Mesothelial cell of epicardium (in vitro differentiated cells): ENCODE data around the gene C2CD5. TPM values are rescaled to one million over a fixed set of nuclear protein-coding genes. Genes with fewer than 3 reads are reported as not detected.

Source experiments
- DNase-seq, 2 experiments: peaks; one replicate each; pipeline ENCODE4 v3.0.0; 2021; ENCODE audit warnings: low spot score in 2 of 2; ENCODE audit not compliant: unreplicated experiment in 2 of 2
- H3K27ac Mint-ChIP-seq: 2 replicates; pipeline ENCODE4 v1.8.0; 2021; ENCODE audit warnings: mixed read lengths
- H3K27me3 Mint-ChIP-seq: 2 replicates; pipeline ENCODE4 v1.8.0; 2021; ENCODE audit warnings: low read depth, mixed read lengths
- H3K36me3 Mint-ChIP-seq: 2 replicates; pipeline ENCODE4 v1.8.0; 2021; ENCODE audit warnings: mixed read lengths
- H3K4me1 Mint-ChIP-seq: 2 replicates; pipeline ENCODE4 v1.8.0; 2021; ENCODE audit warnings: mixed read lengths
- H3K4me3 Mint-ChIP-seq: 2 replicates; pipeline ENCODE4 v1.8.0; 2021; ENCODE audit warnings: mild to moderate bottlenecking, moderate library complexity, mixed read lengths
- H3K9me3 Mint-ChIP-seq: 2 replicates; pipeline ENCODE4 v1.8.0; 2021; ENCODE audit warnings: mixed read lengths
- total RNA-seq: library from RNA; stranded (reverse); gene quantifications from 3 replicates; pipeline ENCODE4 v1.2.1, GENCODE V29; 2021
- TF ChIP-seq, protein P1 (sequence below): fragments of 200-600 bp; sonication (generic); IDR thresholded peaks from one replicate; pipeline ENCODE4 v1.5.0; 2021; ENCODE audit warnings: antibody characterized with exemption; ENCODE audit not compliant: unreplicated experiment

C2CD5 gene
- total RNA-seq, 1 donor from 2014 or later, result 46.0 TPM

DNA sequence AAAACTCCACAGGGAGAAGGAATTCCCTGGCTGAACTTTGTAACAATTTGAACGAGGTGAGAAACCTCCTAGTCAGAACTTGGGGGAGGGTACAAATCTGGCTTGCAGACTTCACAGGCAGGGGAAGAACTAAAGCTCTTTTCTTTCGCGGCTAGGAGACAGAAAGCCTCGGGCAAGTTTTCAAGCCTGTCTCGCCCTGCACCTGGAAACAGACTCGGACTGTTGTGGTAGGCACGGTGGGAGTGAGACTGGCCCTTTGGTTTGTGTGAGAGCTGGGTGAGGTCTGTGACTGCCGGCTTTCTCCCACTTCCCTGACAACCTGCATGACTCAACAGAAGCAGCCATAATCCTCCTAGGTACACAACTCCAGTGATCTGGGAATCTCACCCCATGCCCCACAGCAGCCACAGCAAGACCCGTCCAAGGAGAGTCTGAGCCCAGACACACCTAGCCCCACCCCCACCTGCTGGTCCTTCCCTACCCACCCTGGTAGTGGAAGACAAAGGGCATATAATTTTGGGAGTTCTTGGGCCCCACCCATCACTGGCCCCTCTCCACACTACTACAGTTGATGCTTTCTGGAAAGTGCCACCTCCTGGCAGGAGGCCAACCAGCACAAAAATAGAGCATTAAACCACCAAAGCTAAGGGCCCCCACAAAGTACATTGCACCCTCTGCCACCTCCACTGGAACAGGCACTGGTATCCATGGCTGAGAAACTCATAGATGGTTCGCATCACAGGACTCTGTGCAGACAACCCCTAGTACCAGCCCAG is 107.1 kb downstream of the C2CD5 start:
- Mint-ChIP-seq H3K4me1 (peaks cover 13% of the 10 kb centered on the region), H3K27me3 (peaks cover 13% of the 10 kb centered on the region), H3K27ac (peak overlapping the region; percentile 72), H3K36me3 (no peaks in the 10 kb centered on the region), H3K4me3 (peak overlapping the region; percentile 42), H3K9me3 (peaks cover 4% of the 10 kb centered on the region)
- TF ChIP-seq, protein P1, sequence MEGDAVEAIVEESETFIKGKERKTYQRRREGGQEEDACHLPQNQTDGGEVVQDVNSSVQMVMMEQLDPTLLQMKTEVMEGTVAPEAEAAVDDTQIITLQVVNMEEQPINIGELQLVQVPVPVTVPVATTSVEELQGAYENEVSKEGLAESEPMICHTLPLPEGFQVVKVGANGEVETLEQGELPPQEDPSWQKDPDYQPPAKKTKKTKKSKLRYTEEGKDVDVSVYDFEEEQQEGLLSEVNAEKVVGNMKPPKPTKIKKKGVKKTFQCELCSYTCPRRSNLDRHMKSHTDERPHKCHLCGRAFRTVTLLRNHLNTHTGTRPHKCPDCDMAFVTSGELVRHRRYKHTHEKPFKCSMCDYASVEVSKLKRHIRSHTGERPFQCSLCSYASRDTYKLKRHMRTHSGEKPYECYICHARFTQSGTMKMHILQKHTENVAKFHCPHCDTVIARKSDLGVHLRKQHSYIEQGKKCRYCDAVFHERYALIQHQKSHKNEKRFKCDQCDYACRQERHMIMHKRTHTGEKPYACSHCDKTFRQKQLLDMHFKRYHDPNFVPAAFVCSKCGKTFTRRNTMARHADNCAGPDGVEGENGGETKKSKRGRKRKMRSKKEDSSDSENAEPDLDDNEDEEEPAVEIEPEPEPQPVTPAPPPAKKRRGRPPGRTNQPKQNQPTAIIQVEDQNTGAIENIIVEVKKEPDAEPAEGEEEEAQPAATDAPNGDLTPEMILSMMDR, result no peak
- no peak for DNase-seq

DNA sequence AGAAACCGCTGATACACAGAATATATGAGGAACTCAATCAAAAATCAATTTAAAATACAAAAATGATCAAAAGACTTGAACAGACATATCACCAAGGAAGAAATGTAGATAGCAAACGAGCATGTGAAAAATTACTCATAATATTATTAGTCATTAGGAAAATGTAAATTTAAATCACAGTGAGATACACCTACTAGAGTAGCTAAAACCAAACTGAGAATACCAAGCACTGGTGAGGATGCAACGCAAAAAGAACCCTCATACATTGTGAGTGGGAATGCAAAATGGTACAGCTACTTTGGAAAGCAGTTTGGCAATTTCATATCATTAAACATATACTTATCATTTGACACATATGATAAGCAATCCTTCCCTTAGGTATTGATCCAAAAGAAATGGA is 108.8 kb downstream of the C2CD5 start:
- H3K36me3 Mint-ChIP-seq, result no peaks in the 10 kb centered on the region

DNA sequence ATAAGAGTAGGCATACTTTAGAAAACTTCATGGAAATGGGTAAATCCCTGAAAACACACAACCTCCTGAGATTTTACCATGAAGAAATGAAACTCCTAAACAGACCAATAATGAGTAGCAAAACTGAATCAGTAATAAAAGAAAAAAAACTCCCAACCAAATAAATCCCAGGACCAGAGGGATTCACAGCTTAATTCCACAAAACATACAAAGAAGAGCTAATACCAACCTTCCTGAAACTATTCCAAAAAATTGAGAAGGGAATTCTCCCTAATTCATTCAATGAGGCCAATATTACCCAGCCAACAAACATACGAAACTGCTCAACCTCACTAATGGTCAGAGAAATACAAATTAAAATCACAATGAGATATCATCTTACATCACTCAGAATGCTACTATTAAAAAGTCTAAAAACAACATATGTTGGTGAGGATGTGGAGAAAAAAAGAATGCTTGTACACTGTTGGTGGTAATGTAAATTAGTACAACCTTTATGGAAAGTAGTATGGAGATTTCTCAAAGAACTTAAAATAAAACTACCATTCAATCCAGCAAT is 112.6 kb downstream of the C2CD5 start:
- Mint-ChIP-seq H3K36me3 (no peaks in the 10 kb centered on the region), H3K4me1 (peaks cover 8% of the 10 kb centered on the region), H3K9me3 (no peaks in the 10 kb centered on the region), H3K4me3 (no peak overlapping the region), H3K27ac (peak overlapping the region; percentile 24), H3K27me3 (peaks cover 2% of the 10 kb centered on the region)
- no peak for DNase-seq
- TF ChIP-seq, protein P1, result no peak

More for the DNA sequence above, 108.8 kb downstream of the C2CD5 start:
- TF ChIP-seq, protein P1, result no peak
- H3K27ac Mint-ChIP-seq, result no peak overlapping the region
- H3K4me3 Mint-ChIP-seq, result no peak overlapping the region
- H3K4me1 Mint-ChIP-seq, result peaks cover 13% of the 10 kb centered on the region
- H3K9me3 Mint-ChIP-seq, result peaks cover 4% of the 10 kb centered on the region
- H3K27me3 Mint-ChIP-seq, result peaks cover 2% of the 10 kb centered on the region
- no peak for DNase-seq

DNA sequence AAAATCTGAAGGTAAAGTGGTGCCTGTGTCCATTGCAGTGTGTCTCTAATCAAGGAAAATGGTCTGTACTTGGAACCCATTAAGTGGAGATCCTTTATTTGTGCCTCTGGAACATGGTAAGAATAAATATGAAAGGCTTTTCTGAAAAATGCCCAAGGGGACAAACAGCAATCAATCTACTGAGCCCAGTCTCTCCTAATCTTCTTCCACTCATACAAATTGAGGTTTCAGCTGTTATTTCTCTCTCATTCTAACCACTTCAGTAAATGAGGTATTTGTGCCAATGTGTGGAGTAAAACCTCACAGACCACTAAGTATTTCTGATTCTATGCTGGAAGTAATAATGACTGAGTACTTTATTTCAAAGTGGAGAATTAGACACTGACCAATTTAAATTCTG is 127.5 kb downstream of the C2CD5 start:
- H3K27ac Mint-ChIP-seq, result no peak overlapping the region
- no peaks in the 10 kb centered on the region for H3K9me3 Mint-ChIP-seq
- DNase-seq, result no peak
- H3K36me3 Mint-ChIP-seq, result no peaks in the 10 kb centered on the region
- TF ChIP-seq, protein P1, result no peak
- H3K27me3 Mint-ChIP-seq, result no peaks in the 10 kb centered on the region
- H3K4me3 Mint-ChIP-seq, result no peak overlapping the region
- H3K4me1 Mint-ChIP-seq, result peaks cover 18% of the 10 kb centered on the region

DNA sequence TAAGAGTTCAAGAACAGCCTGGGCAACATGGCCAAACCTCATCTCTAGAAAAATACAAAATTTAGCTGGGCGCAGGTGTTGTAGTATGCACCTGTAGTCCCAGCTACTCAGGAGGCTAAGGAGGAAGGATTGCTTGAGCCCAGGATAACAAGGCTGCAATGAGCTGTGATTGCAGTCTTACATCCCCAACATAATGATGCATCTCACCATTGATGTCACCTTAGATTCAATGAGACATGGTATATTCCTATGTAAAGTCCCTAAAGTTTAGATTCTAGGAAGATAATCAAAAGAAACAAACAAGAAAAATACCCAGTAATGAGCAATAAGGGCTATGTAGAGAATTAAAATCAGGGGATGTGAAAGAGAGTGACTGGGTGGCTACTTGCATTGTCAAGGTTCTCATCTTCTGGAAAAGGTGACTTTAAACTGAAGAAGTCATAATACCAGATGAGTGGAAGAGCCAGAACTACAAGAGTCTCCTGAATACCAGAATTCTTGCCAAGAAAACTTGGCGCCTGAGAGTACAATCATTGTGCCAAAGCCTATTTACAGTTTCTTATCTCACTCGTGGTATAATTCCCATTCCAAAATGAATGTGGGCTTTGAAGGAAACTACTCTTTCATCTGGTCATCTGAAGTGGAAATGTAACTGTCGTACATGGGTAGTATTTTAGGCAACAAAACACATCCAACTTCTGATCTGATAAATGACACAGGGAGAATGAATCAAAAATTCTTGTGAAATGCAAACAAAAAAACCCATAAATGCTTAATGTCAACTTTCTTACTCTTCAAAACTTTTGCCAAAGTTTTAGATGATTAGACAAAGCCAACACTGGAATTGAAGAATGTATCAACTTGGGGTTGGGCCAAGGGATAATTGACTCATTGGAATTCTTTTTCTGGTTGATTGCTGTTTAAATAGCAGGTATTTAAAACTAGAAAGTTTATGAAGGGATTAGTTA is 128.7 kb downstream of the C2CD5 start:
- no peaks in the 10 kb centered on the region for H3K27me3 Mint-ChIP-seq
- H3K27ac Mint-ChIP-seq, result no peak overlapping the region
- peaks cover 21% of the 10 kb centered on the region for H3K4me1 Mint-ChIP-seq
- no peaks in the 10 kb centered on the region for H3K36me3 Mint-ChIP-seq
- no peak overlapping the region for H3K4me3 Mint-ChIP-seq
- no peak for DNase-seq
- TF ChIP-seq, protein P1, result no peak
- H3K9me3 Mint-ChIP-seq, result no peaks in the 10 kb centered on the region
